SK-N-SH treated with all-trans-retinoic acid at 6 μM for 48 hours (cell line): Measurements from ENCODE around the gene BUB1.

Experiments
- ATAC-seq: fragments of 200-7000 bp; cut with Tn5 transposase; 3 replicates; pipeline ENCODE4 v1.9.1; 2020; ENCODE audit warnings: mild to moderate bottlenecking, moderate library complexity
- ARNTL ChIP-seq: fragments of 450-650 bp; formaldehyde crosslinking; IDR thresholded peaks from 2 replicates; pipeline ENCODE4 v1.5.0; 2020; ENCODE audit warnings: low read depth, mild to moderate bottlenecking, moderate library complexity, borderline replicate concordance
- BACH2 ChIP-seq: fragments of 250-450 bp; sonication (Bioruptor Pico); IDR thresholded peaks from 2 replicates; pipeline ENCODE4 v1.9.0; 2021; ENCODE audit warnings: mild to moderate bottlenecking, borderline replicate concordance
- CREB5 ChIP-seq: fragments of 250-450 bp; sonication (Bioruptor Pico); IDR thresholded peaks from 2 replicates; pipeline ENCODE4 v1.5.1; 2020; ENCODE audit warnings: low read depth, mild to moderate bottlenecking, moderate library complexity
- CSDC2 ChIP-seq: fragments of 250-450 bp; sonication (Bioruptor Pico); IDR thresholded peaks from 2 replicates; pipeline ENCODE4 v1.5.0; 2020; ENCODE audit warnings: mild to moderate bottlenecking, moderate library complexity
- CSRNP3 ChIP-seq: fragments of 250-450 bp; sonication (Bioruptor Pico); IDR thresholded peaks from 2 replicates; pipeline ENCODE4 v1.5.1; 2021; ENCODE audit warnings: mild to moderate bottlenecking, moderate library complexity
- ESRRG ChIP-seq: fragments of 250-450 bp; sonication (Bioruptor Pico); IDR thresholded peaks from 2 replicates; pipeline ENCODE4 v1.6.1; 2021; ENCODE audit warnings: mild to moderate bottlenecking
- GLIS3 ChIP-seq: fragments of 250-450 bp; sonication (Bioruptor Pico); IDR thresholded peaks from 2 replicates; pipeline ENCODE4 v1.5.0; 2020; ENCODE audit warnings: mild to moderate bottlenecking, moderate library complexity
- ISL1 ChIP-seq: fragments of 250-450 bp; sonication (Bioruptor Pico); IDR thresholded peaks from 2 replicates; pipeline ENCODE4 v2.1.2; 2022; ENCODE audit warnings: mild to moderate bottlenecking, moderate library complexity
- OSR1 ChIP-seq: fragments of 250-450 bp; sonication (Bioruptor Pico); IDR thresholded peaks from 2 replicates; pipeline ENCODE4 v1.8.0; 2022; ENCODE audit warnings: moderate library complexity, mild to moderate bottlenecking, inconsistent platforms
- PATZ1 ChIP-seq: fragments of 250-450 bp; sonication (Bioruptor Pico); IDR thresholded peaks from 2 replicates; pipeline ENCODE4 v1.8.0; 2020; ENCODE audit warnings: mild to moderate bottlenecking, moderate library complexity, borderline replicate concordance
- PPARA ChIP-seq: fragments of 250-450 bp; sonication (Bioruptor Pico); IDR thresholded peaks from 2 replicates; pipeline ENCODE4 v1.5.0; 2020; ENCODE audit warnings: mild to moderate bottlenecking, borderline replicate concordance
- RARB ChIP-seq: fragments of 250-450 bp; sonication (Bioruptor Pico); IDR thresholded peaks from 2 replicates; pipeline ENCODE4 v1.8.0; 2021; ENCODE audit warnings: mild to moderate bottlenecking, moderate library complexity
- SNAI2 ChIP-seq: fragments of 250-450 bp; sonication (Bioruptor Pico); IDR thresholded peaks from 2 replicates; pipeline ENCODE4 v1.5.0; 2020; ENCODE audit warnings: mild to moderate bottlenecking, moderate library complexity
- TCF4 ChIP-seq: fragments of 250-450 bp; sonication (Bioruptor Pico); IDR thresholded peaks from 2 replicates; pipeline ENCODE4 v1.8.0; 2021; ENCODE audit warnings: mild to moderate bottlenecking, moderate library complexity, borderline replicate concordance
- TOX ChIP-seq: fragments of 250-450 bp; sonication (Bioruptor Pico); IDR thresholded peaks from 2 replicates; pipeline ENCODE4 v1.8.0; 2021; ENCODE audit warnings: mild to moderate bottlenecking, moderate library complexity, borderline replicate concordance
- ZC3H10 ChIP-seq: fragments of 250-450 bp; sonication (Bioruptor Pico); IDR thresholded peaks from 2 replicates; pipeline ENCODE4 v1.5.1; 2021; ENCODE audit warnings: mild to moderate bottlenecking, moderate library complexity
- ZFP30 ChIP-seq: fragments of 450-650 bp; formaldehyde crosslinking; IDR thresholded peaks from 2 replicates; pipeline ENCODE4 v1.5.0; 2022; ENCODE audit warnings: mild to moderate bottlenecking, moderate library complexity
- ZNF565 ChIP-seq: fragments of 450-650 bp; formaldehyde crosslinking; conservative IDR thresholded peaks from 2 replicates; pipeline ENCODE4 v1.5.0; 2020; ENCODE audit warnings: low read depth, mild to moderate bottlenecking, moderate library complexity
- ZNF70 ChIP-seq: fragments of 450-650 bp; formaldehyde crosslinking; IDR thresholded peaks from 2 replicates; pipeline ENCODE4 v1.5.0; 2020; ENCODE audit warnings: mild to moderate bottlenecking, moderate library complexity
- ZNF8 ChIP-seq: fragments of 450-650 bp; formaldehyde crosslinking; IDR thresholded peaks from 2 replicates; pipeline ENCODE4 v1.5.0; 2020; ENCODE audit warnings: mild to moderate bottlenecking, moderate library complexity
- TF ChIP-seq, protein P1 (sequence below): fragments of 250-450 bp; sonication (Bioruptor Pico); IDR thresholded peaks from 2 replicates; pipeline ENCODE4 v1.8.0; 2021; ENCODE audit warnings: low read depth, mild to moderate bottlenecking, moderate library complexity, borderline replicate concordance
- TF ChIP-seq, protein P2 (sequence below): fragments of 250-450 bp; sonication (Bioruptor Pico); IDR thresholded peaks from 2 replicates; pipeline ENCODE4 v1.5.0; 2020; ENCODE audit warnings: mild to moderate bottlenecking, moderate library complexity

The BUB1 gene

DNA sequence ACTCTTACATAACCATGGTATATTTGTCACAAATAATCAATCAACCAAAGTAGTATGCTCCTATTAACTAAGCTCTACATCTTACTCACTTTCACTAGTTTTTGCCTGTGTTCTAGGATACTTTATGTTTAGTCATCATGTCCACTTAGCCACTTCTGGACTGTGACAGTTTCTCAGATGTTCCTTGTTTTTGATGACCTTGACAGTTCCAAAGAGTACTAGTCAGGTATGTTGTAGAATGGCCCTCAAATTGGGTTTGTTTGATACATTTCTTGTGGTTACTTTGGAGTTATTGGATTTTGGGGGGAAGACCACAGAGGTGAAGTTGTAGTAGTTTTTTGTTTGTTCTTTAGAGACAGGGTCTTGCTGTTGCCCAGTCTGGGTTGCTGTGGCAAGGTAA, 35.5 kb downstream of the BUB1 start:
- TF ChIP-seq ESRRG (CRISPR knock-in tag): no peak
- no peak for TF ChIP-seq ZNF565
- TF ChIP-seq TCF4 (CRISPR knock-in tag): no peak
- no peak for TF ChIP-seq ZFP30
- TF ChIP-seq CREB5 (CRISPR knock-in tag): no peak
- TF ChIP-seq ZNF70 (CRISPR knock-in tag): no peak
- TF ChIP-seq RARB (CRISPR knock-in tag): no peak
- no peak for TF ChIP-seq GLIS3 (CRISPR knock-in tag)
- ATAC-seq: no peak

GRCh38 chr2:110639972-110640371, 37.9 kb downstream of the BUB1 start:
- no peak for TF ChIP-seq ZNF8 (CRISPR knock-in tag)
- no peak for TF ChIP-seq ESRRG (CRISPR knock-in tag)
- TF ChIP-seq ARNTL (CRISPR knock-in tag): no peak
- no peak for TF ChIP-seq CSDC2
- TF ChIP-seq ZNF565: no peak
- TF ChIP-seq TOX (CRISPR knock-in tag): no peak
- TF ChIP-seq, protein P1, sequence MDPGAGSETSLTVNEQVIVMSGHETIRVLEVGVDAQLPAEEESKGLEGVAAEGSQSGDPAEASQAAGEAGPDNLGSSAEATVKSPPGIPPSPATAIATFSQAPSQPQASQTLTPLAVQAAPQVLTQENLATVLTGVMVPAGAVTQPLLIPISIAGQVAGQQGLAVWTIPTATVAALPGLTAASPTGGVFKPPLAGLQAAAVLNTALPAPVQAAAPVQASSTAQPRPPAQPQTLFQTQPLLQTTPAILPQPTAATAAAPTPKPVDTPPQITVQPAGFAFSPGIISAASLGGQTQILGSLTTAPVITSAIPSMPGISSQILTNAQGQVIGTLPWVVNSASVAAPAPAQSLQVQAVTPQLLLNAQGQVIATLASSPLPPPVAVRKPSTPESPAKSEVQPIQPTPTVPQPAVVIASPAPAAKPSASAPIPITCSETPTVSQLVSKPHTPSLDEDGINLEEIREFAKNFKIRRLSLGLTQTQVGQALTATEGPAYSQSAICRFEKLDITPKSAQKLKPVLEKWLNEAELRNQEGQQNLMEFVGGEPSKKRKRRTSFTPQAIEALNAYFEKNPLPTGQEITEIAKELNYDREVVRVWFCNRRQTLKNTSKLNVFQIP (CRISPR knock-in tag): no peak
- TF ChIP-seq CREB5 (CRISPR knock-in tag): no peak
- no peak for TF ChIP-seq ZC3H10 (CRISPR knock-in tag)
- TF ChIP-seq SNAI2 (CRISPR knock-in tag): no peak
- TF ChIP-seq CSRNP3: no peak
- TF ChIP-seq ZFP30: no peak
- TF ChIP-seq PATZ1 (CRISPR knock-in tag): no peak
- TF ChIP-seq PPARA (CRISPR knock-in tag): no peak
- TF ChIP-seq BACH2 (CRISPR knock-in tag): no peak
- TF ChIP-seq RARB (CRISPR knock-in tag): no peak
- no peak for TF ChIP-seq GLIS3 (CRISPR knock-in tag)
- TF ChIP-seq OSR1 (CRISPR knock-in tag): no peak
- no peak for TF ChIP-seq ISL1 (CRISPR knock-in tag)
- ATAC-seq: no peak

- TF ChIP-seq, protein P1 (CRISPR knock-in tag): no peak
- TF ChIP-seq ZNF70 (CRISPR knock-in tag) (no peak), SNAI2 (CRISPR knock-in tag) (no peak), ZFP30 (no peak), ZC3H10 (CRISPR knock-in tag) (no peak), ESRRG (CRISPR knock-in tag) (no peak), CSDC2 (no peak)
- TF ChIP-seq, protein P2, sequence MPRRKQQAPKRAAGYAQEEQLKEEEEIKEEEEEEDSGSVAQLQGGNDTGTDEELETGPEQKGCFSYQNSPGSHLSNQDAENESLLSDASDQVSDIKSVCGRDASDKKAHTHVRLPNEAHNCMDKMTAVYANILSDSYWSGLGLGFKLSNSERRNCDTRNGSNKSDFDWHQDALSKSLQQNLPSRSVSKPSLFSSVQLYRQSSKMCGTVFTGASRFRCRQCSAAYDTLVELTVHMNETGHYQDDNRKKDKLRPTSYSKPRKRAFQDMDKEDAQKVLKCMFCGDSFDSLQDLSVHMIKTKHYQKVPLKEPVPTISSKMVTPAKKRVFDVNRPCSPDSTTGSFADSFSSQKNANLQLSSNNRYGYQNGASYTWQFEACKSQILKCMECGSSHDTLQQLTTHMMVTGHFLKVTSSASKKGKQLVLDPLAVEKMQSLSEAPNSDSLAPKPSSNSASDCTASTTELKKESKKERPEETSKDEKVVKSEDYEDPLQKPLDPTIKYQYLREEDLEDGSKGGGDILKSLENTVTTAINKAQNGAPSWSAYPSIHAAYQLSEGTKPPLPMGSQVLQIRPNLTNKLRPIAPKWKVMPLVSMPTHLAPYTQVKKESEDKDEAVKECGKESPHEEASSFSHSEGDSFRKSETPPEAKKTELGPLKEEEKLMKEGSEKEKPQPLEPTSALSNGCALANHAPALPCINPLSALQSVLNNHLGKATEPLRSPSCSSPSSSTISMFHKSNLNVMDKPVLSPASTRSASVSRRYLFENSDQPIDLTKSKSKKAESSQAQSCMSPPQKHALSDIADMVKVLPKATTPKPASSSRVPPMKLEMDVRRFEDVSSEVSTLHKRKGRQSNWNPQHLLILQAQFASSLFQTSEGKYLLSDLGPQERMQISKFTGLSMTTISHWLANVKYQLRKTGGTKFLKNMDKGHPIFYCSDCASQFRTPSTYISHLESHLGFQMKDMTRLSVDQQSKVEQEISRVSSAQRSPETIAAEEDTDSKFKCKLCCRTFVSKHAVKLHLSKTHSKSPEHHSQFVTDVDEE: no peak
- no peak for ATAC-seq
Observed at GRCh38 chr2:110638952-110639695, 38.7 kb downstream of the BUB1 start.
